Measurements from ENCODE around the gene SLC37A1. TPM values are rescaled to one million over a fixed set of nuclear protein-coding genes. Genes with fewer than 3 reads are reported as not detected.
A peak's percentile ranks its signal among the peaks of the same experiment; 100 is the strongest.

Gene SLC37A1
- total and polyA plus RNA-seq, 10 donors = 6.9 to 31.4 (median 23.2) TPM

- no peak overlapping the region for H3K4me3 ChIP-seq
- peak; percentile 1 for DNase-seq
- no peaks in the 10 kb centered on the region for H3K36me3 ChIP-seq
- WGBS, 5 donors = 72 to 85% (median 75%) methylated on average over 7 of the region's 7 CpGs
- peaks cover 0 to 19% (median 3%) of the 10 kb centered on the region in 6 donors for H3K4me1 ChIP-seq
- H3K27ac ChIP-seq = no peak overlapping the region
- peaks cover 0 to 68% (median 24%) of the 10 kb centered on the region in 7 donors for H3K27me3 ChIP-seq (replicated peaks in 1 of 7)
- no peaks in the 10 kb centered on the region for H3K9me3 ChIP-seq
- intact Hi-C loops (cut with DNase I; ENCODE audit: low total_unique reads) = no loop called here
- TF ChIP-seq POLR2A (IDR thresholded peaks at IDR 0.05) = no peak
- TF ChIP-seq POLR2AphosphoS5 (IDR thresholded peaks at IDR 0.05) = no peak
- TF ChIP-seq CTCF (IDR thresholded peaks at IDR 0.05 in 8 of 11, conservative IDR thresholded peaks at IDR 0.05 in 3 of 11) = no peak
Observed at GRCh38 chr21:42619166-42619565, 105.5 kb downstream of the SLC37A1 start.

GRCh38 chr21:42619841-42620240 lies 106.2 kb downstream of the SLC37A1 start:
- H3K4me3 ChIP-seq = no peak overlapping the region
- no peaks in the 10 kb centered on the region for H3K9me3 ChIP-seq
- intact Hi-C loops (cut with DNase I; ENCODE audit: low total_unique reads) = no loop called here
- H3K4me1 ChIP-seq = peaks cover 0 to 13% (median 3%) of the 10 kb centered on the region in 6 donors
- peak; percentile 31 for DNase-seq
- no peak for TF ChIP-seq POLR2AphosphoS5 (IDR thresholded peaks at IDR 0.05)
- no peak for TF ChIP-seq CTCF (IDR thresholded peaks at IDR 0.05 in 8 of 11, conservative IDR thresholded peaks at IDR 0.05 in 3 of 11)
- no peak for TF ChIP-seq POLR2A (IDR thresholded peaks at IDR 0.05)
- H3K27me3 ChIP-seq (replicated peaks in 1 of 7) = peaks cover 0 to 73% (median 24%) of the 10 kb centered on the region in 7 donors
- no peak overlapping the region for H3K27ac ChIP-seq
- no peaks in the 10 kb centered on the region for H3K36me3 ChIP-seq
- 78 to 90% (median 83%) methylated on average over 5 to 6 of the region's 6 CpGs for WGBS, 5 donors

GRCh38 chr21:42621166-42621818 lies 107.6 kb downstream of the SLC37A1 start:
- peak; percentile 51 for DNase-seq
- intact Hi-C loops (cut with DNase I; ENCODE audit: low total_unique reads) = no loop called here
- no peak for TF ChIP-seq CTCF (IDR thresholded peaks at IDR 0.05 in 8 of 11, conservative IDR thresholded peaks at IDR 0.05 in 3 of 11)
- no peak for TF ChIP-seq POLR2A (IDR thresholded peaks at IDR 0.05)
- TF ChIP-seq POLR2AphosphoS5 (IDR thresholded peaks at IDR 0.05) = no peak

GRCh38 chr21:42621819-42622177 lies 108.1 kb downstream of the SLC37A1 start:
- Histone ChIP-seq H3K4me1 (peaks cover 0 to 3% (median 0%) of the 10 kb centered on the region in 6 donors), H3K9me3 (no peaks in the 10 kb centered on the region), H3K36me3 (no peaks in the 10 kb centered on the region), H3K27me3 (replicated peaks in 1 of 7) (peaks cover 0 to 82% (median 22%) of the 10 kb centered on the region in 7 donors), H3K4me3 (no peak overlapping the region), H3K27ac (no peak overlapping the region)
- 73 to 79% (median 76%) methylated on average over 9 of the region's 9 CpGs for WGBS, 5 donors
- TF ChIP-seq CTCF (IDR thresholded peaks at IDR 0.05 in 8 of 11, conservative IDR thresholded peaks at IDR 0.05 in 3 of 11) (no peak), POLR2A (IDR thresholded peaks at IDR 0.05) (no peak), POLR2AphosphoS5 (IDR thresholded peaks at IDR 0.05) (no peak)
- intact Hi-C loops (cut with DNase I; ENCODE audit: low total_unique reads) = no loop called here
- peak; percentile 4 for DNase-seq

More at GRCh38 chr21:42621166-42621818, 107.6 kb downstream of the SLC37A1 start:
- Histone ChIP-seq H3K27ac (no peak overlapping the region), H3K4me1 (peaks cover 0 to 8% (median 2%) of the 10 kb centered on the region in 6 donors), H3K9me3 (no peaks in the 10 kb centered on the region), H3K27me3 (replicated peaks in 1 of 7) (peaks cover 0 to 84% (median 24%) of the 10 kb centered on the region in 7 donors), H3K4me3 (no peak overlapping the region), H3K36me3 (no peaks in the 10 kb centered on the region)
- WGBS, 5 donors = 74 to 87% (median 82%) methylated on average over 15 of the region's 15 CpGs

Measured in spleen (tissue), 11 donors.